ENCODE measurements around the gene IL23R.

Gene IL23R

DNA sequence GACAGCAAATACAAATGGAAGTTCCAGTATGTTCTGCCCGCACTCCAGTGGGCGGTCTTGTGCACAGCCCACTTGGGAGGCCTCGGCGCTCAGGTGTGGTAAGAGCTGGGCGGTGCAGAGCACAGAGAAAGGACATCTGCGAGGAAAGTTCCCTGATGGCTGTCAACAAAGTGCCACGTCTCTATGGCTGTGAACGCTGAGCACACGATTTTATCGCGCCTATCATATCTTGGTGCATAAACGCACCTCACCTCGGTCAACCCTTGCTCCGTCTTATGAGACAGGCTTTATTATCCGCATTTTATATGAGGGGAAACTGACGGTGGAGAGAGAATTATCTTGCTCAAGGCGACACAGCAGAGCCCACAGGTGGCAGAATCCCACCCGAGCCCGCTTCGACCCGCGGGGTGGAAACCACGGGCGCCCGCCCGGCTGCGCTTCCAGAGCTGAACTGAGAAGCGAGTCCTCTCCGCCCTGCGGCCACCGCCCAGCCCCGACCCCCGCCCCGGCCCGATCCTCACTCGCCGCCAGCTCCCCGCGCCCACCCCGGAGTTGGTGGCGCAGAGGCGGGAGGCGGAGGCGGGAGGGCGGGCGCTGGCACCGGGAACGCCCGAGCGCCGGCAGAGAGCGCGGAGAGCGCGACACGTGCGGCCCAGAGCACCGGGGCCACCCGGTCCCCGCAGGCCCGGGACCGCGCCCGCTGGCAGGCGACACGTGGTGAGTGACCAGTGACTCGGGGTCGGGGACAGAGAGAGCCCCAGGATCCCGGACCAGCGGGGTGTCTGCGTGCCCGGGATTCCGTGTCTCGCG lies 141.2 kb downstream of the IL23R start, which contains the start of gene IL12RB2:
Gene IL12RB2, plus strand, starts transcription at position 623 of the 810 bp plus-strand sequence. CDS start 12,496 bp downstream, outside the sequence.
- peak; percentile 19 for DNase-seq

DNA sequence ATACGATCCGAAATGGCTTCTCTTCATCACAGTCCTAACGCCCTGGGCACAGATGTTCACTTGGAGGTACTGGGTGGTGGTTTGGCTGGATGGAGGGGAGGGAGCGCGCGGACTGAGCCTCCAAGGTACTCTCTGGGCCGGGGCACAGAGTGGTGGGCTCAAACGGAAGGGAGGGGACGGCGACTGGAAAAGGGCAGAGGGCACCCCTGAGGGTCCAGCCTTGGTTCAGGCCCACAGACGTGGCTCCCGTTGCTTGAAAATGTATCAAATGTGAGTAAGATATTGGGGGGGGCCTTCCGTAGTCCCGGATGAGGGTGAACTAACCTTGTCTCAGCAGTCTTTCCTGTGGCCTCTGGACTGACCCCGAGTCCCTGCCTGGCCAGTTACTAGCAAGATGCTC lies 141.9 kb downstream of the IL23R start:
- DNase-seq: no peak

Measured in CD4-positive, alpha-beta T cell treated with Interleukin-4 for 4 hours (primary cell).